ENCODE results near the gene DNAI4. TPM values are rescaled to one million over a fixed set of nuclear protein-coding genes. Genes with fewer than 3 reads are reported as not detected.

Gene DNAI4
- total RNA-seq, 2 experiments from 2014 or later = 5.0 to 8.8 TPM

- Histone ChIP-seq H3K27me3 (ENCODE audit: control insufficient read depth in 1 of 2, insufficient read depth in 2 of 2, low read length in 2 of 2) (no peaks in the 10 kb centered on the region), H3K27ac (ENCODE audit: low read depth in 1 of 2, low read length in 2 of 2) (no peak overlapping the region), H3K9me3 (ENCODE audit: control insufficient read depth in 1 of 2, insufficient read depth in 1 of 2, low read length in 2 of 2) (no peaks in the 10 kb centered on the region), H3K4me3 (ENCODE audit: low read length) (no peak overlapping the region), H3K4me1 (ENCODE audit: insufficient read depth, low read length) (no peaks in the 10 kb centered on the region), H3K36me3 (ENCODE audit: insufficient read depth, low read length) (no peaks in the 10 kb centered on the region)
- Mint-ChIP-seq H3K27ac (no peak overlapping the region), H3K4me1 (ENCODE audit: low read depth) (no peaks in the 10 kb centered on the region), H3K9me3 (no peaks in the 10 kb centered on the region), H3K36me3 (ENCODE audit: low read depth) (no peaks in the 10 kb centered on the region), H3K4me3 (no peak overlapping the region), H3K27me3 (no peaks in the 10 kb centered on the region)
- ChIA-PET POLR2A (no interaction called here), CTCF (no interaction called here)
- TF ChIP-seq, protein P1, sequence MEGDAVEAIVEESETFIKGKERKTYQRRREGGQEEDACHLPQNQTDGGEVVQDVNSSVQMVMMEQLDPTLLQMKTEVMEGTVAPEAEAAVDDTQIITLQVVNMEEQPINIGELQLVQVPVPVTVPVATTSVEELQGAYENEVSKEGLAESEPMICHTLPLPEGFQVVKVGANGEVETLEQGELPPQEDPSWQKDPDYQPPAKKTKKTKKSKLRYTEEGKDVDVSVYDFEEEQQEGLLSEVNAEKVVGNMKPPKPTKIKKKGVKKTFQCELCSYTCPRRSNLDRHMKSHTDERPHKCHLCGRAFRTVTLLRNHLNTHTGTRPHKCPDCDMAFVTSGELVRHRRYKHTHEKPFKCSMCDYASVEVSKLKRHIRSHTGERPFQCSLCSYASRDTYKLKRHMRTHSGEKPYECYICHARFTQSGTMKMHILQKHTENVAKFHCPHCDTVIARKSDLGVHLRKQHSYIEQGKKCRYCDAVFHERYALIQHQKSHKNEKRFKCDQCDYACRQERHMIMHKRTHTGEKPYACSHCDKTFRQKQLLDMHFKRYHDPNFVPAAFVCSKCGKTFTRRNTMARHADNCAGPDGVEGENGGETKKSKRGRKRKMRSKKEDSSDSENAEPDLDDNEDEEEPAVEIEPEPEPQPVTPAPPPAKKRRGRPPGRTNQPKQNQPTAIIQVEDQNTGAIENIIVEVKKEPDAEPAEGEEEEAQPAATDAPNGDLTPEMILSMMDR (IDR thresholded peaks at IDR 0.05) = no peak
- ATAC-seq (ENCODE audit: poor library complexity) (no peak), DNase-seq (no peak)
- intact Hi-C loops (cut with DNase I, micrococcal nuclease) = loop anchor here in 1 of 2 experiments (10.0 kb wide), 1 partner anchor 58 kb away; no protein-coding TSS in a partner anchor
Observed at GRCh38 chr1:66833112-66833511, 91.5 kb downstream of the DNAI4 start.

DNA sequence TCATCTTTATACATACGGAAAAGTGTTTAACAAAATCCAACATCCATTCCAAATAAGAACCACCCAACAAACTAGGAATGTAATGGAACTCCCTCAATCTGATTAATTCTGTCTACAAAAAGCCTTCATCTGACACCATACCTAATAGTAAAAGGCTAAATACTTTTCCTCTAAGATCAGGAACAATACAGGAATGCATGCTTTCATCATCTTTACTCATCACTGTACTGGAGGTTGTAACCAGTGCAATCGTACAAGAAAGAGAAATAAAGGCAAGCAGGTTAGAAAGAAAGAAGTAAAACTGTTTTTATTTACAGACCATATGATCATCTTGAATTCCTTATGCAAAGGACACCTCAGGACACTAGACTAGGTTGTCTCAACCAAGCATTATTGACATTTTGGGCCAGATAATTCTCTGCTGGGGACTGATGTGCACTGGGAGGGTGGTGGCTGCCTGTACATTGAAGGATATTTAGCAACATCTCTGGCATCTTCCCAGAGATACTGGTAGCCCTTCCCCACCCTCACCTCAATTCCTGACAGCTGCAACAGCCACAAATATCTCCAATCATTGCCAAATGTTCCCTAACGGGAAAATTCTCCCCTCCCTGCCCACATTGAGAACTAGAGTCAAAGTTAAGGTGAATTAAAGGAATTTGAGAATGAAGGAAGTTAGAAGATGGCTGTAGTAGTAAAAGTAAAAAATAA is 93.0 kb downstream of the DNAI4 start:
- TF ChIP-seq, protein P1 (IDR thresholded peaks at IDR 0.05) = no peak
- H3K4me1 Mint-ChIP-seq (ENCODE audit: low read depth) = no peaks in the 10 kb centered on the region
- no peak overlapping the region for H3K27ac Mint-ChIP-seq
- Histone ChIP-seq H3K9me3 (ENCODE audit: control insufficient read depth in 1 of 2, insufficient read depth in 1 of 2, low read length in 2 of 2) (no peaks in the 10 kb centered on the region), H3K27ac (ENCODE audit: low read depth in 1 of 2, low read length in 2 of 2) (no peak overlapping the region), H3K36me3 (ENCODE audit: insufficient read depth, low read length) (no peaks in the 10 kb centered on the region), H3K4me3 (ENCODE audit: low read length) (no peak overlapping the region), H3K4me1 (ENCODE audit: insufficient read depth, low read length) (no peaks in the 10 kb centered on the region), H3K27me3 (ENCODE audit: control insufficient read depth in 1 of 2, insufficient read depth in 2 of 2, low read length in 2 of 2) (no peaks in the 10 kb centered on the region)
- DNase-seq = no peak
- H3K27me3 Mint-ChIP-seq = no peaks in the 10 kb centered on the region
- no peaks in the 10 kb centered on the region for H3K36me3 Mint-ChIP-seq (ENCODE audit: low read depth)
- no peak overlapping the region for H3K4me3 Mint-ChIP-seq
- CTCF ChIA-PET = no interaction called here
- no peaks in the 10 kb centered on the region for H3K9me3 Mint-ChIP-seq
- POLR2A ChIA-PET = no interaction called here
- intact Hi-C loops (cut with DNase I, micrococcal nuclease) = loop anchor here in 1 of 2 experiments (10.0 kb wide), 1 partner anchor 57 kb away; no protein-coding TSS in a partner anchor
- no peak for ATAC-seq (ENCODE audit: poor library complexity)

- H3K4me3 ChIP-seq (ENCODE audit: low read length) = no peak overlapping the region
- Mint-ChIP-seq H3K27ac (no peak overlapping the region), H3K27me3 (no peaks in the 10 kb centered on the region), H3K36me3 (ENCODE audit: low read depth) (peaks cover 3% of the 10 kb centered on the region), H3K4me1 (ENCODE audit: low read depth) (no peaks in the 10 kb centered on the region), H3K4me3 (no peak overlapping the region), H3K9me3 (no peaks in the 10 kb centered on the region)
- no peaks in the 10 kb centered on the region for H3K9me3 ChIP-seq (ENCODE audit: control insufficient read depth in 1 of 2, insufficient read depth in 1 of 2, low read length in 2 of 2)
- ChIA-PET POLR2A (no interaction called here), CTCF (no interaction called here)
- TF ChIP-seq, protein P1 (IDR thresholded peaks at IDR 0.05) = no peak
- H3K36me3 ChIP-seq (ENCODE audit: insufficient read depth, low read length) = no peaks in the 10 kb centered on the region
- no peak overlapping the region for H3K27ac ChIP-seq (ENCODE audit: low read depth in 1 of 2, low read length in 2 of 2)
- no peaks in the 10 kb centered on the region for H3K27me3 ChIP-seq (ENCODE audit: control insufficient read depth in 1 of 2, insufficient read depth in 2 of 2, low read length in 2 of 2)
- H3K4me1 ChIP-seq (ENCODE audit: insufficient read depth, low read length) = no peaks in the 10 kb centered on the region
- ATAC-seq (ENCODE audit: poor library complexity) = no peak
- intact Hi-C loops (cut with DNase I, micrococcal nuclease) = no loop called here
- no peak for DNase-seq
Observed at GRCh38 chr1:66824771-66825170, 99.9 kb downstream of the DNAI4 start.

Measured in CD4-positive, alpha-beta T cell (primary cell).